SW 1271 (cell line): Measurements from ENCODE around the gene ETV7.
"Not testable (repeated sequence)": the region's sequence is repeated elsewhere in the genome, so short reads cannot be mapped to it uniquely, and the experiment has no call there.

Experiments used
- DNase-seq, 2 experiments: peaks; one replicate each; lab custom pipeline; 2025; lab: John Stamatoyannopoulos, UW

Gene ETV7

DNA sequence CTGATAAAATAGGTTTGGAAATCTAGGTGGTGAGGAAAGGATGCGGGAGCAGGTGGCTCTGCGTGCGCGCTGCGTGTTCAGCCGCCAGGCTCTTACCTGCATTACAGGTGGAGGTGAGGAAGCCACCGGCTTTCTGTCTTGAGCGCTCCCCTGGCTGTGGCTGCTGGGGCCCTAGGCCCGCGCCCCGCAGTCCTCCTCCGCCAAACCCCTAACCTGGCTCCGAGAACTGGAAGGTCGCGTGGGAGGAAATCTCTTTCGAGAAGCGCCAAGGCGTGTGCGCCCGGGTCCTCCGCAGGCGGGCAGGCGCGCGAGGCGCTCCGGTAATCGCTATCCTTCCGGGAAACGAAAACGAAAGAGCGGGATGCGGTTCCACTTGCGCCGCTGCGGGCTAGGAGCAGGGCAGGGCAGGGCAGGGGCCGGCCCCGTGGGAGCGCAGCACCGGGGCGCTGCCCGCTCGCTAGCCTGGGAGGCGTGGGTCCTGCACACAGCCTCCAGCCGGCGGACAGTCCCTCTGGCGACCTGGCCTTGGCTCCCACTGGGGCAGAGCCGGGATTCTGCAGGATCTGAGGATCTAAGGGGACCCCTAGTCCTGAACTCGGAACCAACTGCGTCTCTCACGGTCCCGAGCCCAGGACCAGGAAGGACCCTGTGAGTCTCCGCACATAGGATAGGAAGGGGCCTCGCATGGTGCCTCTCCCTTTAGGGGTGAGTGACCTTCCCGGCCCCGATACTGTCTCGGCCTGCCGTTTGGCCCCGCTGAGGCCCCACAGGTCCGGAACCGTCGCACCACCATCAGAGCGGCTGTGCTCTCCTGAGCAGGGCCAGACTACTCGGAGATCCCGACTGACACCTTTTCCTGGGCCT, at the start of gene ETV7:
ETV7 (minus strand) TSS at position 230 of the 864 bp plus-strand sequence; CDS start at position 102, 128 bp downstream.
- no peak for DNase-seq

DNA sequence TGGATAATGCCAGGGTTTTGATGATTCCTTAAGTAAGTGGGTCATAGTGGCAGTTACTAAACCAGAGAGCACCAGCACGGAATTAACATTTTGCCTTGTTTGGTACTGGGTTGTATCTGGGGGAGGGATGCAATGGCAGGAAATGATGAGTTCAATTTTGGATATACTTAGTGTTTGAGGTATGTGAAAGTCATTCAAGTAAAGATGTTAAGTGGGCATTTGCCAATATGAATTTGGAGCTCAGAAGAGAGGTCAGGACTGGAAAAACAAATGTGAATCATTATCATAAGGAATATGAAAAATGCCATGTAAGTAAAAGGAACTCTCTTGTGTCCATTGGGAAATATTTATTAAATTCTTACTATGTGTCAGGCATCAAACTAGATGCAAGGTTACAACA, 49.0 kb upstream of the ETV7 start:
- no peak for DNase-seq

DNA sequence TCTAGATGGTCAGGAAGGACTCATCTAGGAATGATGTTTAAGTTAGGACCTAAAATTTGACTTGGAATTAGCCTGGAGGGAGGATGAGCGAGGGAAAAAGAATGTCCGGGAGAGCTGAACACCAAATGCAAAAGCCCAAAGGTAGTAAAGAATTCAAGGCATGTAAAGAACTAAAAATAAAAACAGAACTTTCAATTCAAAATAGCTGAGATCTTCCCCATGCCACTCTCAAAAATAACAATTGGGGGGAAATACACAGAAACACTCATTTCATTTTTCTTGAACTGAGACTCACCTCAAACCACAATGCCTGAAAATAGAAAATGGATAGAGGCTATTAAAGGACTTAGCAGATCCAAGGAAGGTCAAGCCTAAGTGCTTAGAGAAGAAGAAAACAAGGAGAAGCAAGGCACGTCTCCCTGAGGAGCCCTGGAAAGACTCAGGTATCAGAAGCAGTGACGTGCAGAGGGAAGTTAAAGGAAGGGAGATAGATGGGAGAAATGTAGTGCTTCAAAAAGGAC, 44.7 kb upstream of the ETV7 start:
- DNase-seq = peak in 1 of 2 experiments; percentile 29

DNA sequence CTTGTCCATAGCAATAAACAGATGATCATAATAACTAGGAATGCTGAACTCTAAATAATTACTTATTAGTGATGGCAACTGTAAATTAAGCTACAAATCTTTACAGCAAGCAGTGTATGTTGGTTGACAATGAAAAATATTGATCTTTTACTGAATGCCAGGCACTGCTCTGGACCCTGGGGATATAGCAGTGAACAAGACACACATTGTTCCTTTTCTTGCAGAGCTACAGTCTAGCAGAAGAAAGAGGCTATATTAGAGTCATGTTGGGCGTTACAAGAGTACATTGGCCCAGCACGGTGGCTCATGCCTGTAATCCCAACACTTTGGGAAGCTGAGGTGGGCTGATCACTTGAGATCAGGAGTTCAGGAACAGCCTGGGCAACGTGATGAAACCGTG, 43.7 kb upstream of the ETV7 start:
- DNase-seq = no peak

DNA sequence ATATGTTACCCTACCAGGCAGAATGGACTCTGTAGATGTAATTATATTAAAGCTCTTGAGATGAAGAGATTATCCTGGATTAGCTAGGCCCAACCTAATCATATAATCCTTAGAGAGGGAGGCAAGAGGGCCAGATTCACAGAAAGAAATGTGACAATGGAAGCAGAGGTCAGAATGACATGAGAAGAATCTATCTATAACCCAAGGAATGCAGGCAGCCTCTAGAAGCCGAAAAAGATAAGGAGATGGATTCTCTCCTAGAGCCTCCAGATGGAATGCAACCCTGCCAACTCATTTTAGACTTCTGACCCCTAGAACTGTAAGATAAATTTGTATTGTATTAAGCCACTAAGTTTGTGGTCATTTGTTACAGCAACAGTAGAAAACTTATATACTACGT, 42.9 kb upstream of the ETV7 start:
- no peak for DNase-seq

DNA sequence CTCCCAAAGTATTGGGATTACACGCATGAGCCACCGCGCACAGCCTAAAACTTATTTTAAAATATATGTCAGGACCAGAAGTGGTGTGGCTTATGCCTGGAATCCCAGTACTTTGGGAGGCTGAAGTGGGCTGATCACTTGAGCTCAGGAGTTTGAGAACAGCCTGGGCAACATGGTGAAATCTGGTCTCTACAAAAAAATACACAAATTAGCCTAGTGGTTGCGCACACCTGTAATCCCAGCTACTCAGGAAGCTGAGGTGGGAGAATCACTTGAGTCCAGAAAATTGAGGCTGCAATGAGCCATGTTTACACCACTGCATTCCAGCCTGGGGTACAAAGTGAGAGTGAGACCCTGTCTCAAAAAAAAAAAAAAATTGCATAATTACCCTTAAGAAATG, 41.4 kb upstream of the ETV7 start:
- no peak for DNase-seq

DNA sequence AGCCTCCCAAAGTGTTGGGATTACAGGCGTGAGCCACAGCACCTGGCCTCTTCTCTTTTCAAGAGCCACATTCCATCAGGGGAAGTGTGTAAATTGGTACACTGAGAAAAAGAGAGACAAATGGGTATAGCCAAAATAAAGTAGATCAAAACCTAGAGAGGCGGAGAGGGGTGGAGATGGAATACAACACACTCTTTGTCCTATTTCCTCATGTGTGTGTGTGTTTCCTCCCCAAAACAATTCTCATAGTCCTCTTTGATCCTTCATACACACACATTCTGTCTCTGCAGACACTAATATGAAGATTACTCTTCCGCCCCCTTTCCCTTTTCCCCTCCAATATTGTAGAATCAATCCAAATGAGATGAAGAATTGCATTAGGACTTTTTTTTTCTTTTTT, 39.2 kb upstream of the ETV7 start:
- no peak for DNase-seq

DNA sequence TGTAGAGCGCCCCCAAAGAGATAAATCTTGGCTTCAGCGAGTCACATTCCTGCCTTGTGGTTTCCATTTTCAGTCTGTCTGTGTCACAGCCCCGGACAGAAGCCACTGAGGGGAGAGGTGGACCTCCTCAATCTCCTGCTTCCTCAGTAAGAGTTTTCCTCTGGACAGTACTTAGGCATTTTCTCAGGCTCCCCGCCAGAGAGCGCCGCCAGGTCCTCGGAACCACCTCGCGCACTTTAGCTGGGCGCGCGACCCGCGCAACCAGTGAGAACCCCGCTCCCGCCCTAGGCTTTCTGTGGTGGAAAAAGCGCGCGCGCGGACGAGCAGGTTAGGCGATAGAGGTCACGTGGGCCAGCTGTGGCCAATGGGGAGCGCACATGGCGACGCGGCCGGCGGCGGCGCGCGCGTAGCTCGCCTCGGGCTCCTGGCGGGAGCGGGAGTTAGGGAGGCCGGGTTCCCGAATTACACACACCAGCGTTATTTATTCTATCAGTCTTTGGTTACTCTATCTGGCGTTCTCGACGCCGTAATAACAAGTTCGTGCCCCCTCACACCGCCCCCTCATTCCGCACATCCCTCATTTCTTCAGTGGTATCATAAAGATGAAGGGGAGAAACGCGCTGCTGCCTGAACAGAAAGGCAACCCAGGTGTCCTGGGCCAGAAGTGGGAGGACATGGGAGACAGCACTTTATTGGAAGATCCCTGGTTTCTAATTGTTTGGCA, 35.8 kb upstream of the ETV7 start:
- DNase-seq = peak; percentile 93 to 98

DNA sequence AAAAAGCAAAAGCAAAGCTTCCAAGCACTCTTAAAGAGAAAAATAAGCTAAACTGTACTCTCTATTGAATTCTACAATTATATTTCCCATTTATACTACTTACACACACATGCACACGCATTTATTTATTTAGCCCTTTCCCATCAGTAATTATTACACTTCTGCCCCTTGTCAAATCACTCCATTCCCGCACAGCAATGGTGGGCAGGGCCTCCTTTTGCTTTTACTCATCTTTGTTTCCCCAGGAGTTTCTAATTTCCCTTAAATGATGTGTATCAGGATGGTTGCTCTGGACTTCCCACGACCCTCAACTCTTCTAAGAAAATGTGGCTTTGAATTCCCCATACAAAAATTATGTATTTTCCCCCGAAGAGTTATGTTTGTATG, 35.2 kb upstream of the ETV7 start:
- DNase-seq = no peak

DNA sequence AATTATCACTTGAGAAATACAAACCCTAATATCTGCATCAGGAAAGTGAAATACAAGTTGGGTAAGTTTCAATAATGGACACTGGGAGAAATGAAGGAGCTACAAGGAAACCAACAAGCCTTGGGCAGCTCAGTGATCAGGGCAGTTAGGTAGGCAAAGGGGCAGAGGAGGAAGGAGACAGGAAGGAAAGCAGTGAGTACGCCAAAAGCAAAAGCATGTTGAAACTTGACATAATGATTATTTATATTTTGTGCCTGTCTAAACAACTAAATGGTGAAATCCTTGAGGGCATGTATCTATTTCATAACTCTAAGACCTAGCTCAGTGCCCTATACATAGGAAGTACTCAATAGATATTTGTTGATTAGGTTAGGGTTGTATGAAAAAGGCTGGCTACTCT, 31.8 kb upstream of the ETV7 start:
- DNase-seq = no peak

DNA sequence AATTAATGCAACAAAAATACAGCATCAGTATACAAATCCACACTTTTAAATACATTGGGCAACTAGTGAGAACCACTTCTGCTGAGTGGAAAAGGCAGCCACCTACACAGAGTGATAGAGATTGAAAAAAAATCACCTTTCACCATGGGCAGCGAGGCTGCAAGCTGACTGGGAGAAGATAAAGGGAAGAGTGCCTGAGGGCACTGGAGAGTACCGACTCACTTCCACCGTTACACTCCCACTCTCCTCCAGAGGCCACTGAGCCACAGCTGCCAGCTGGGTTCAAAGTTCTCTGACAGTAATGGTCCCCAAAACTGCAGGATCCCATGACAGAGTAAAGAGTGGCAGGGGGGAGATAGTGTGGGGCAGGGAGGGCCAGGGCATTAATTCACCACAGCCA, 31.1 kb upstream of the ETV7 start:
- DNase-seq = no peak

DNA sequence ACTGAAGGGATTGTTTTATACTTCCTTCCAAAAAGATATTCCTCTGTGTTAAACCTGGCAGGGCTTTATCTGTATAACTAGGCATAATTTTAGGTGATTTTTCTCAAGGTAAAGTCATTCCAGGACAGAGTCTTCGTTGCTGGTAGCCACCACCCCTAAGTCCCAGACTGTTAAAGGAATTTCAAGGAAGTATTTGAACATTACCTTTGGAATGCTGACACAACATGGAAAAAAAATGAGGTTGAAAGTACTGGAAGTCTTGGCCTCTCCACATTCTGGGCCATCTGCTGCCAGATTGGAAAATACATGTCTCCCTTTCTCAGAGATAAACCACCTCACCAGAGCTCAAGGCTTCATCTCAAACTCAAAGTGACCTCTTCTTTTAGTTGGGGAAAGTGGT, 27.0 kb upstream of the ETV7 start:
- DNase-seq = peak in 1 of 2 experiments; percentile 12

DNA sequence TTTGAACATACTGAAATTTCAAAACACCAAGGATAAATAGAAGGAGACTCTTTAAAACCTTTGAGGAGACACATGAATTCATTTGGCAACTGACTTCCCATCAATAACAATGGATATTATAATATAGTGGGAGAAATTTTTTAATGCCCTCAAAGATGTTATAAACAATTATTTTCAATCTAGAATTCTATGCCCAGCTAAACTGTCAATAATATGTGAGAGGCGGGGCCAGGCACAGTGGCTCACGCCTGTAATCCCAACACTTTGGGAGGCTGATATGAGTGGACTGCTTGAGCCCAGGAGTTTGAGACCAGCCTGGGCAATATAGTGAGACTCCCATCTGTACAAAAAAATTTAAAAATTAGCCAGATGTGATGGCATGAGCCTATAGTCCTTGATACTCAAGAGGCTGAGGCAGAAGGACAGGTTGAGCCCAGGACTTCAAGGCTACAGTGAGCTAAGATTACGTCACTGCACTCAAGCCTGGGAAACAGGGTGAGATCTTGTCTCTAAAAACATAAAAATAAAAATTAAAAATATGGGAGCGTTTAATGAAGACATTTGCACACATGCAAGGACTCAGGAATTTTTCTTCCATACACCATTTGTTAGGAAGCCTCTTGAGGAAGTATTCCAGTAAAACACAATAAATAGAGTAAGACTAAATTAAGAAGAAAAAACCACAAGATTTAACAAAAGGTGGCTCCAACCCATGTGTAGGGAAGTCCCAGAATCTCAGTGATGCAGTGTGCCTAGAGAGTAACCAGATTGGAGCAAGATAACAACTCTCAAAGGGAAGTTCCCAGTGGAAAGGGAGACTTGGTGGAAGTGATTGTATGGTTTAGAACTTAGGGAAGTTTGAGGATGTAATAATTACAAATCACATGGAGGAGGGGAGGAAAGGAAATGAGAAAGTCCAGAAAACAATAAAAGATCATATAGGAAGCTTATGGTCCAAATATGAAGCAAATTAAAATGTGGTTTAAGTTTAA, 26.3 kb upstream of the ETV7 start:
- DNase-seq = no peak

DNA sequence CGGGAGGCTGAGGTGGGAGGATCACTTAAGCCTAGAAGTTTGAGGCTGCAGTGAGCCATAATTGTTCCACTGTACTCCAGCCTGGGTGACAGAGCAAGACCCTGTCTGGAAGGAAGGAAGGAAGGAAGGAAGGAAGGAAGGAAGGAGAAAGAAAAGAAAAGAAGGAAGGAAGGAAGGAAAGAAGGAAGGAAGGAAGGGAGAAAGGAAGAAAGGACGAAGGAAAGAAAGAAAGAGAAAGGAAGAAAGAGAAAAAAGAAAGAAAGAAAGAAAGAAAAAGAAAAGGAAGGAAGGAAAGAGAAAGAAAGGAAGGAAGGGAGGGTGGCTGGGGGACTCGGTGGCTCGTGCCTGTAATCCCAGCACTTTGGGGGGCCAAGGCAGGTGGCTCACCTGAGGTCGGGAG, 22.2 kb upstream of the ETV7 start:
- not testable (repeated sequence) for DNase-seq

DNA sequence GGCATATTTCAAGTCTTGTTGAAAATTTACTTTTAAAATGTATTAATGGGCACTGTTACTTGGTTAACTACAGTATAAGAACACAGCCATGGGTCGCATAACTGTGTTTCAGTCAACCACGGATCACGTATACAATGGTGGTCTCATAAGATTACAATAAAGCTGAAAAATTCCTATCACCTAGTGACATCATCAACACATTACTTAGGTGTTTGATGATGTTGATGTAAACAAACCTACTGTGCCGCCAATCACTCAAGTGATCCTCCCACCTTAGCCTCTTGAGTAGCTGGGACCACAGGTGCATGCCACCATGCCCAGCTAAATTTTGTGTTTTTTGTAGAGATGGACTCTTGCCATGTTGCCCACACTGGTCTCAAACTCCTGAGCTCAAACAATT, 16.7 kb upstream of the ETV7 start:
- DNase-seq = no peak

DNA sequence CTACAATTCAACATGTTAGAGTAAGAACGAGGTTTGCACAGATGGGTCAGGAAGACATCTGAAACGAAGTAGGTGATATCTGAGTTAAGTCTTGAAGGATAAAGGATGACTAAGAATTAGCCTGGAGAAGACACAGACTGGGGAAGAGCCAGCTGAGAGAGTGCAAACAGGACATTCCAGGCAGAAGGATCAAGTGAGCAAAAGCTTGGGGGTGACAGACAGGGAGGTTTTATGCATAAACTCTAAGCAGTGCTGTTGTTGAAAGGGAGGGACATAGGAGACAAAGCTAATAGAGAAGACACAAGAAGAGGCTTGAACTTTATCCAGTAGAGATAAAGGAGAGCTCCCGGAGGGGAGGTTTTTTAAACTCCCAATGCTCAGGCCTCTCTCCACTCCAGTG, 15.0 kb upstream of the ETV7 start:
- no peak for DNase-seq

DNA sequence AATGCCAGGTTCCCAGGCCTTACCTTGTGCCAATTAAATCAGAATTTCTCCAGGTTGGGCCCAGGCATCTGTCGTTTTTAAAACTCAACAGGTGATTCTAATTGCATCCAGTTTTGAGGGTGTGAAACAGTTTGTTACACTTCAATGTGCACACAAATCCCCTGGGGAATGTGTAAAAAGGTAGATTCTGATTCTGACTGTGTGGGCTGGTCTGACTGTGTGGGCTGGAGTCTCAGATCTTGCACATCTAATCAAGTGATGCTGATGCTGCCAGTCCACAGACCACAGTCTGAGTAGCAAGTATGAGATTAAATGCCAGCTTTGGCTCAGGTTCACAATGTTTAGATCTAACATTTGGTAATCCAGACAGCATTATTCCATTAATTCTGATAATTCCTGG, 12.5 kb upstream of the ETV7 start:
- no peak for DNase-seq

DNA sequence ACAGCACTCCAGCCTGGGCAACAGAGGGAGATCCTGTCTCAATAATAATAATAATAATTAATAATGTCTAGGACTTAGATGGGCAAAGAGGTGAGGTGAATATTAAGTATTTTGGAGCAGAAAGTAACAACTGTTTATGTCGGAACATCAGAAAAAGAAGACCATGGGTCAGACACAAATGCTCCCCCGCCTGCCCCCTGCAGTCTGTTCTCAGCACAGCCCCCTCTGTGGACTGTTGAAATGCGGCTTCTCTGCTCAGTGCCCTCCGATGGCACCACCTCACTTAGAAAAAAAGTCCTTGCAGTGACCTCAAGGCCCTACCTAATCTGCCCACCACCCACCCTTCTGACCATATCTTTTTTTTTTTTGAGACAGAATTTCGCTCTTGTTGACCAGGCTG, 5.2 kb upstream of the ETV7 start:
- DNase-seq = no peak

DNA sequence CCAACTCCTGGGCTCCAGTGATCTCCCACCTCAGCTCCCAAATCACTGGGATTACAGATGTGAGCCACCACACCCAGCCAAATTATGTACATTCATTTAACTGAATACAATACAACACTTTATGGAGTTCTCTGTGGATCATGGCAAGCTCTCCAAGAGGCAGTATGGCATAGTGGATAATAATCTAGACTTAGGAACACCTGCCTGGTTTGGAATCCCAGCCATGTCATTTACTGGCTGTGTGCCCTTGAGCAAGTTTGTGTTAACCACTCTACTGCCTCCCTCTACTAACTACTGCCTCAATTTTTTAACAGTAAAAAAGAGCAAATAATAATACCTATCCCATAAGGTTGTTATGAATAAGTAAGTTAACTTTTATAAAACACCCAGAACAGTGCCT, 1.9 kb upstream of the ETV7 start:
- no peak for DNase-seq

DNA sequence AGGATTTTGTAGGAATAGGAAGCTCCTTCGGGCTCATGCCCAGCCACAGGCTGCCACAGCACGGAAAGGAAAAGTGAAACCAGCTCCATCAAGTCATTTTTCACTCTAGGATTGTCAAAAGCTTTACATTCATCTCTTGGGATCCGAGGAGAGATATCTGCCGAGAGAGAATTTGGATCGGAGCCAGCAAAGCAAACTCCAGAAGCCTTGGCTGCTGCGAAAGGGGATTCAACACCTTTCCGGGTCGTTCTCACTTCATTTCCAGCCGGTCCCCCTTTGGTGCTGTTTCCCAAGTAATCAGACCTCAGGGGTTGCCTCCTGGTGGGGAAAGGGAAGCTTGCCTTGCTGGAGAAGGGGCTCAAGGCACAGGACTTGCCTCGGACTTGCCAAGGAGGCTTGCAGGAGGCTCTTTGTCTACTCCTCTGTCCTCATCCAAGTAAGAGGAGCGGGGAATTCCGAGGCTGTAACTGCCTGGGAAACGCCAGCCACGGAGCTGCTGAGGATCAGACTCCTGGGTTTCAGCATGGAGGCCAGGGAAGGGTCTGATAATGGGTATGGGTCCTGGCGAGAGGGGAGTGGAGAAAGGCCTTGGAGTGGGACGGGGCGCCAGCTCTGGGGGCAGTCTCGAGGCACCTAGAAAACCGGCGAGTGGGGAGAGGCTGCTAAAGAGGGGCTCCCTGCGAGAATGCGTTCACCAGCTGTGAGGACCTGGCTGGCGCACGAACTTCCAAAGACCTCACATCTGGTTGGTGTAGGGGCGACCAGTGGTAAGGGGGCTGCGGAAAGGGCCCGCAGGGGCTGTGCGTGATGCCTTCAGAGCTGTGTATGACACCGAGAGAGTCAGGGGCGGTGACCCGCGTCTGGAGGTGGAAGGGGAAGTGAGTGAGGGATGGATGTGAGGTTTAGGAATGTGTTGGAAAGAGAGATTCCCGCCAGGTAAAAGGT, 702 bp downstream of the ETV7 start:
- peak in 1 of 2 experiments; percentile 9 for DNase-seq

DNA sequence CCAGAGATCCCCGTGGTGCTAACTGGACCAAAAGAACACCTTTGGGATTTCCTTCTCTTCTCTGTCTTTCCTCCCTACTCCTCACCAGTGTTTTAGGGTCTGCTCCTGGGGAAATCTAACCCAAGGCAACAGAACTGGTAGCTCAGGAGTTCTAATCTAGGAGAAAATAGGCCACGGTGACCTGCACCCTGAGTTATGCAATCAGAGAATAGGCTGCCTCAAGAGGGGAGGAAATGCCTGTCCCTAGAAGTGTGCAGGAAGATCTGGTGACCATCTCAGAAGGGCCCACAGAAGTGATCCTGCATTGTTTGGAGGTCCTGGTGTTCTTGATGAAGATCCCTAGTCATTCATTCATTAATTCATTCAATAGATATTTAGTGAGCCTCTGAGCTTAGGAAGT, 3.4 kb downstream of the ETV7 start:
- DNase-seq = no peak
